Fibroblast of villous mesenchyme (primary cell): ENCODE results near the gene BRPF3. TPM values are rescaled to one million over a fixed set of nuclear protein-coding genes. Genes with fewer than 3 reads are reported as not detected.

Source experiments
- DNase-seq: peaks from one replicate; pipeline ENCODE4 v3.0.0-alpha.2; 2010; ENCODE audit warnings: low read depth
- H3K4me3 ChIP-seq: 2 replicates; pipeline ENCODE4 v1.5.1; 2011; ENCODE audit warnings: low read depth, mild to moderate bottlenecking, low read length
- total RNA-seq: library from RNA; depleted of rRNA; stranded (reverse); fragments of >200 nt; gene quantifications from 2 replicates; pipeline ENCODE4 v1.2.3, GENCODE V29; 2012
- TF ChIP-seq, protein P1 (sequence below): IDR thresholded peaks from 2 replicates; pipeline ENCODE4 v1.5.1; 2012; ENCODE audit warnings: low read depth, mild to moderate bottlenecking, low read length; ENCODE audit not compliant: insufficient read depth

The BRPF3 gene
- total RNA-seq, 1 donor = 22.5 TPM

DNA sequence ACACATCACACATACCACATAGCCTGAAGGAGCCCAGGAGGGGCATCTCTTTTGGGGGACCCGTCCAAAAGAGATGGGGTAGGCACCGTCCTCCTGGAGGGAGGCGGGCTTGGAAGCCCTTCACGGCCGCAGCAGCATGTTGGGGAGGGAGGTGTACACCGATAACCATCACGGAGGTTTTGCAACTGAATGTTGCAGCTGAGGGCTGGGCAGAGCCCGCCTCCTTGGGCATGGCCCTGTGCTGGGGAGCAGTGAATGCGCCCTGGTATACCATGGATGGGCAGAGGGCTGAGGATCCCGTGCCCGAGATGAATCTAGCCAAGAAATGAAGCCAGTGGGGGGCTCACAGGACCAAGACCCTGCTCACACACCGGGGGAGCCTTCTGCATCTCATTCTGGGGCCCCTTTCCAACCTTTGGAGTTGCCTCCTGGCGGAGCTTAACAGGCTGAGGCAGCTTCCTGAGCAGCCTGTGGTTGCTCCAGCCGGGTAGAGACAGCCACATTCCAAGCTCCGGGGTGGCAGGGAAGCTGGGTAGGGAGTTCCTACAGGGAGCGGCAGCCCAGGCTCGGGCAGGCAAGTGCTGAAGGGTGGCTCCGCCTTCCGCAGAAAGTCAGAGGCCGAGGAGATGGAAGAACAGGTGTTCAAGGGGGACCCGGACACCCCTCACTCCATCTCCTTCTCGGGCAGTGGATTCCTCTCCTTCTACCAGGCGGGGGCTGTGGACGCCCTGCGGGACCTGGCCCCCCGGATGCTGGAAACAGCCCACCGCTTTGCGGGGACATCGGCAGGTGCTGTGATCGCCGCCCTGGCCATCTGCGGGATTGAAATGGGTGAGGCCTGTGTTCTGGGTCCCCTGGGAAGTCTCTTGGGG lies 73.5 kb downstream of the BRPF3 start, which contains the start of gene PNPLA1:
PNPLA1 (plus strand) TSS at position 227 of the 872 bp plus-strand sequence; CDS start at position 627, 400 bp downstream.
- no peak within 1 kb of the TSS for H3K4me3 ChIP-seq
- DNase-seq = no peak
- TF ChIP-seq, protein P1, sequence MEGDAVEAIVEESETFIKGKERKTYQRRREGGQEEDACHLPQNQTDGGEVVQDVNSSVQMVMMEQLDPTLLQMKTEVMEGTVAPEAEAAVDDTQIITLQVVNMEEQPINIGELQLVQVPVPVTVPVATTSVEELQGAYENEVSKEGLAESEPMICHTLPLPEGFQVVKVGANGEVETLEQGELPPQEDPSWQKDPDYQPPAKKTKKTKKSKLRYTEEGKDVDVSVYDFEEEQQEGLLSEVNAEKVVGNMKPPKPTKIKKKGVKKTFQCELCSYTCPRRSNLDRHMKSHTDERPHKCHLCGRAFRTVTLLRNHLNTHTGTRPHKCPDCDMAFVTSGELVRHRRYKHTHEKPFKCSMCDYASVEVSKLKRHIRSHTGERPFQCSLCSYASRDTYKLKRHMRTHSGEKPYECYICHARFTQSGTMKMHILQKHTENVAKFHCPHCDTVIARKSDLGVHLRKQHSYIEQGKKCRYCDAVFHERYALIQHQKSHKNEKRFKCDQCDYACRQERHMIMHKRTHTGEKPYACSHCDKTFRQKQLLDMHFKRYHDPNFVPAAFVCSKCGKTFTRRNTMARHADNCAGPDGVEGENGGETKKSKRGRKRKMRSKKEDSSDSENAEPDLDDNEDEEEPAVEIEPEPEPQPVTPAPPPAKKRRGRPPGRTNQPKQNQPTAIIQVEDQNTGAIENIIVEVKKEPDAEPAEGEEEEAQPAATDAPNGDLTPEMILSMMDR = no peak

DNA sequence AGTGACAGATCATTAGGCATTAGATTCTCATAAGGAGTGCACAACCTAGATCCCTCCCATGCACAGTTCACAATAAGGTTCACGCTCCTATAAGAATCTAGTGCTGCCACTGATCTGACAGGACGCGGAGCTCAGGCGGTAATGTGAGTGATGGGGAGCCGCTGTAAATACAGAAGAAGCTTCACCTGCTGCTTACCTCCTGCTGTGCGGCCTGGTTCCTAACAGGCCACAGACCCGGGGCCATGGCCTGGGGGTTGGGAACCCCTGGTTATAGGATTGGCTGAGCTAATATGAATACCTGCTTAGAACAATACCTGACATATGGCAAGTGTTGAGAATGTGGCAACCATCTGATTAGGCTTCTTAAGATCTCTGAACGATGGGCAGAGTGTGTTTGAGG lies 75.7 kb downstream of the BRPF3 start:
- H3K4me3 ChIP-seq = no peak overlapping the region
- no peak for DNase-seq
- TF ChIP-seq, protein P1 = no peak

DNA sequence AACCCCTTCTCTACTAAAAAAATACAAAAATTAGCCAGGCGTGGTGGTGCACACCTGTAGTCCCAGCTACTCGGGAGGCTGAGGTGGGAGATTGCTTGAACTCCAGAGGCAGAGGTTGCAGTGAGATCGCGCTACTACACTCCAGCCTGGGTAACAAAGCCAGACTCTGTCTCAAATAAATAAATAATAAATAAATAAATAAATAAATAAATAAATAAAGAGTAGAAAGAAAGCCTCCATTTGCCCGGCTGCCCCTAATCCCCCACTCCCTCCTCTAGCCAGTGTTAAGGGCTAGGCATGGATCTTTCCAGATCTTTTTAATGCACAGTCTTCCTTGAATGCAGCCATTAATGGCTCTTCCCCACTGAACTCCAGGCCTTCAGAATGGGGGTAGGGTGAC lies 76.5 kb downstream of the BRPF3 start:
- TF ChIP-seq, protein P1 = no peak
- DNase-seq = no peak
- no peak overlapping the region for H3K4me3 ChIP-seq

DNA sequence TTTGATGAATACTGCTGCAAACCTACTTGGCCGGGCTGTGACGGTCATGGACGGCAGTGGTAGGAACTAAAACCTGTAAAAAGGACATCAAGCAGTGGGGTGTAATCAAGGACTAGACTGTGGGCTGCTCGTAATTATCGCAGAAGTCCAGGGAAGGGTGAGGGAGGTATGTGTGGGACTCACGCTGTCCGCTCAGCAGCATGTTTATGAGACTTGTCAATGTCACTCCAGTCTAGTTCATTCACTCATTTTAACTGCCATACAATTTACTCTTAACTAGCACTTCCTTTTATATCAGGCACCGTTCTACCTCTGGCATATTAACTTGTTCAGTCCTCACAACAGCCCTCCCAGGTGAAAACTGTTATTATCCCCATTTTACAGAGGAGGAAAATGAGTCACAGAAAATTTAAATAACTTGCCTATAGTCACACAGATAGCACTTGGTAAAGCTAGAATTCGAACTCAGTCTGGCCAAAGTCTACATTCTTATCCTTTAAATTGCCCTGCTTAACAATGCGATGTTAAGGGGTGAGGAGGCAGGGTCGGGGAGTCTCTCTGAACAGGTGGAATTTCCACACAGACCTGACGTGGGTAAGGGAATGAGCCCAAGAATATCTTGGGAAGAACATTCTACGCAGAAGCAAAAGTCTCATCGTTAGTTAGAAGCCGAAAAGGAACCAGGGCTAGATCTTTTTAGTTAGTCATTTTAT lies 77.4 kb downstream of the BRPF3 start:
- no peak for DNase-seq
- TF ChIP-seq, protein P1 = no peak
- H3K4me3 ChIP-seq = no peak overlapping the region

DNA sequence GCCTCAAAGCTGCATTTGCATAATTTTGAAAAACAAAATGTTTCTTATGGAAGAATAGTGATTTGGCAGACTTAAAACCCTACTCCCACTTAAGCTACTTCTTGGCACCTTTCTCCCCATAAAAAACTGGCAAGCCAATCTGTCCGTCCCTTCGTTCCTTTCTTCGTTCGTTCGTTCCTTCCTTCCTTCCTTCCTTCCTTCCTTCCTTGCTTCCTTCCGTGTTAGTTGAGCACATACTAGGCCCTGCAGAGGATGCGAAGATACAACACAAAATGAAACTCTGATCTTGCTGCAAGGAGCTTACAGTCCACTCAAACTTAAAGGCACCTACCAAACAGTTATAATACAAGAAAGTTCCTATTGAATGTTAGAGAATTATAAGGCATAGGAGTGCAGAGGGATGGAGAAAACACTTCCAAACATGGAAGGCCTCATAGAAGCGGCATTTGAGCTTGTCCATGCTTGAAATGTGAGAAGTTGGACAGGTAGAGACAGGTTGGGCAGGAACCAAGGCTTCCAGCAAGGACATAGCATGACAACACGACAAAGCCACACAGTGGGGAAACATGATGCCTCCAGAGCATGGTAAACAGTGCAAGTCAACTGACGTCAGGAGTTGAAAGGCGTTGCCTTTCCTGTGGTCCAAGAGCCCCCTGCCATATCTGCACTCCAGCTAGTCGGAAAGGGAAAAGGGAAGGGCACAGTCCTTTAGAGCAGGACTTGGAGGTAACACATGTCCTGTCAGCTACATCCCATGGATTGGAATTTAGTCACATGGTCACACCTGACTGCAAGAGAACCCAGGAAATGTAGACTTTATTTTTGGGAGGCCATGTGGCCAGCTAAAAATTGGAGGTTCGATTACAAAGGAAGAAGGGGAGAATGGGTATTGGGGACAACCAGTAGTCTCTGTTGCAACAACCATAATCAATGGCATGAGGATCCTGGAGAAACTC lies 80.3 kb downstream of the BRPF3 start:
- no peak overlapping the region for H3K4me3 ChIP-seq
- DNase-seq = no peak
- TF ChIP-seq, protein P1 = no peak

DNA sequence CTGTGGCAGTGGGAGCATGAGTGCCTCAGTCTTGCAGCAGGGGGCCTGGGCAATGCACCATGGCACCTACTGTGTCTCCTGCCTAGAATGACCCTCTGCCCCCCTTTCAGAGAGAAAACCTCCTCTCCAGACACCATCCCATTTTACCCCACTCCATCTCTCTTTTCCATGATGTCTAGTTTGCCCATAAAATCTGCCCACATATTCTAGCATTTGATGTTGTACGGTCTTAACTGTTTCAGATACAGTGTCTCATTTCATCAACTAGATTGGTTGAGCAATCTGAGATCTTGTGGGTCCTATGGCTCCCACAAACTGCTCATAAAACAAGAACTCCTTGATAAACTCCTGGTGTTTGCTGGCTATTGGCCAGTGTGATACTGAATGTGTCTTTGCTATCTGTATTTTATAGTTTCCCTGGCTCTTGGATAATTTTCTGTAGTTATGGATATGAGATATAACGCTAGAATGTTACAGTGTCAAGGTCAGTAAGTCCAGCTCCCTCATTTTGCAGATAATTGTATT lies 81.5 kb downstream of the BRPF3 start:
- TF ChIP-seq, protein P1 = no peak
- peak; percentile 68 for DNase-seq
- H3K4me3 ChIP-seq = no peak overlapping the region
